ENCODE results near the gene CCDC148.

DNA sequence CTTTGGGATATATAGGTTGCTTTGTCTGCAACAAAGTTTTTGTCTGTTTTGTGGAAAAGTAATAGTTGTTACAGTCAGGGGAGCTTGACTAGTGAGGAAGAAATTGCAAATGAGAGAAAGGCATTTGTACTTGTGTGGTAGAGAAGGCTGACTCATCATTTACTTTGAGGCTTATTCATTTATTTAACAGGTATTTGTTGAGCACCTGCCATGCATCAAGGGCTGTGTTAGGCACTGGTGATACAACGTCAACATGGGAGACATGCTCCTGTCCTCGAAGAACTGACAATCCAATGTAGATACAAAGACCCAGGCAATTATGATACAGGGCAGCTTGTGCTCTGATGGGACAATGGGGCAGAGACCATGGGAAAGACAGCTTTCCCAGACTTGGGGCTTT is 275.4 kb downstream of the CCDC148 start:
- TF ChIP-seq, protein P1, sequence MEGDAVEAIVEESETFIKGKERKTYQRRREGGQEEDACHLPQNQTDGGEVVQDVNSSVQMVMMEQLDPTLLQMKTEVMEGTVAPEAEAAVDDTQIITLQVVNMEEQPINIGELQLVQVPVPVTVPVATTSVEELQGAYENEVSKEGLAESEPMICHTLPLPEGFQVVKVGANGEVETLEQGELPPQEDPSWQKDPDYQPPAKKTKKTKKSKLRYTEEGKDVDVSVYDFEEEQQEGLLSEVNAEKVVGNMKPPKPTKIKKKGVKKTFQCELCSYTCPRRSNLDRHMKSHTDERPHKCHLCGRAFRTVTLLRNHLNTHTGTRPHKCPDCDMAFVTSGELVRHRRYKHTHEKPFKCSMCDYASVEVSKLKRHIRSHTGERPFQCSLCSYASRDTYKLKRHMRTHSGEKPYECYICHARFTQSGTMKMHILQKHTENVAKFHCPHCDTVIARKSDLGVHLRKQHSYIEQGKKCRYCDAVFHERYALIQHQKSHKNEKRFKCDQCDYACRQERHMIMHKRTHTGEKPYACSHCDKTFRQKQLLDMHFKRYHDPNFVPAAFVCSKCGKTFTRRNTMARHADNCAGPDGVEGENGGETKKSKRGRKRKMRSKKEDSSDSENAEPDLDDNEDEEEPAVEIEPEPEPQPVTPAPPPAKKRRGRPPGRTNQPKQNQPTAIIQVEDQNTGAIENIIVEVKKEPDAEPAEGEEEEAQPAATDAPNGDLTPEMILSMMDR (IDR thresholded peaks at IDR 0.05; ENCODE audit: low read depth, low read length), result no peak
- no peak for TF ChIP-seq EZH2phosphoT487 (IDR thresholded peaks at IDR 0.05; ENCODE audit: low read depth)
